ENCODE measurements around the gene ARPC1A. TPM values are rescaled to one million over a fixed set of nuclear protein-coding genes. Genes with fewer than 3 reads are reported as not detected.

Gene ARPC1A
- total RNA-seq, 1 donor = 132 TPM

DNA sequence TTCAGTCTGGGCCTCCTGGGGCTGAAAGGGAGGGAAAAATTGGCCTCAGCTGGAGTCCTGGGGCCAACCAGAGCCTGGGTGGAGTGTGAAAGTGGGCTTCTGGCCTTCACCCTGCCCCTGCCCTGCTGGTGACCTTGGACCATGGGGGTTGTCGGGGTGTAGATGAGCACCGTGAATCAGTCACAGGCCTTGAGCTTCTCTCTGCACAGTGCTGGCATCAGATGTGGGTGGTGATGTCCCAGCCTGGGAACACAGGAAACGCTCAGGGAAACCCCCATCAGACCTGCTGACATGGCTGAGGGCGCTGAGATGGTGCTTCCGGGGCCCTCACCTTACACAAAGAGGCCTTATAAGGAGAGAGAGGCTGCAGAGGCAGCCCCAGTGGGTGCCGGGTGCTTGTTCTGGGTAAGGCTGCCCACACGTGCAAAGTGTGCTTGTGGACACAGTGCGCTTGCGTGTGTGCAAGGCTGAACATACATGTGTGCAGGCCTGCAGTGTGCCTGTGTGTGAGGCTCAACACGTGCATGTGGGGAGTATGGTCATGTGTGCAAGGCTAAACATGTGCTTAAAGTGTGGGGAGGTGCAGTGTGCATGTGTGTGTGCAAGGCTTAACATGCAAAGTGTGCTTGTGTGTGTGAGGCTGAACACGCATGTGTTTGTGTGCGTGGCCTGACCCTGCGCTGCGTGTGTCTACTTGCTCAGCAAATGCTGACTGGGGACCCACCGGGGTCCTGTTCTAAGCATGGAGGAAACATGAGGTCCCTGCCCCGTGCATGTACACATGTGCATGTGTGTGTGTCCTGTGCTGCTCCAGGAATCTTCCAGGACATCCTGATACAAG, 55.3 kb downstream of the ARPC1A start:
- peak overlapping the region; percentile 75 for H3K27ac ChIP-seq (ENCODE audit: low read depth, low read length)
- no peak overlapping the region for H2AFZ ChIP-seq (ENCODE audit: low read length)
- peaks cover 73% of the 10 kb centered on the region for H3K79me2 ChIP-seq (ENCODE audit: insufficient read depth, low read length)
- H3K4me2 ChIP-seq (ENCODE audit: insufficient read depth, low read length) = no peak overlapping the region
- H3K27me3 ChIP-seq (ENCODE audit: insufficient read depth, low read length) = no peaks in the 10 kb centered on the region
- H3K4me3 ChIP-seq (ENCODE audit: insufficient read depth, low read length) = peak overlapping the region; percentile 38
- H3K9me3 ChIP-seq (ENCODE audit: low read depth, low read length) = no peaks in the 10 kb centered on the region
- peaks cover 24% of the 10 kb centered on the region for H3K4me1 ChIP-seq (ENCODE audit: insufficient read depth, low read length)
- peaks cover 57% of the 10 kb centered on the region for H4K20me1 ChIP-seq (ENCODE audit: insufficient read depth, low read length)
- DNase-seq (ENCODE audit: insufficient read length, low spot score, missing footprints) = no peak
- peaks cover 31% of the 10 kb centered on the region for H3K36me3 ChIP-seq (ENCODE audit: insufficient read depth, low read length)
- TF ChIP-seq, protein P1, sequence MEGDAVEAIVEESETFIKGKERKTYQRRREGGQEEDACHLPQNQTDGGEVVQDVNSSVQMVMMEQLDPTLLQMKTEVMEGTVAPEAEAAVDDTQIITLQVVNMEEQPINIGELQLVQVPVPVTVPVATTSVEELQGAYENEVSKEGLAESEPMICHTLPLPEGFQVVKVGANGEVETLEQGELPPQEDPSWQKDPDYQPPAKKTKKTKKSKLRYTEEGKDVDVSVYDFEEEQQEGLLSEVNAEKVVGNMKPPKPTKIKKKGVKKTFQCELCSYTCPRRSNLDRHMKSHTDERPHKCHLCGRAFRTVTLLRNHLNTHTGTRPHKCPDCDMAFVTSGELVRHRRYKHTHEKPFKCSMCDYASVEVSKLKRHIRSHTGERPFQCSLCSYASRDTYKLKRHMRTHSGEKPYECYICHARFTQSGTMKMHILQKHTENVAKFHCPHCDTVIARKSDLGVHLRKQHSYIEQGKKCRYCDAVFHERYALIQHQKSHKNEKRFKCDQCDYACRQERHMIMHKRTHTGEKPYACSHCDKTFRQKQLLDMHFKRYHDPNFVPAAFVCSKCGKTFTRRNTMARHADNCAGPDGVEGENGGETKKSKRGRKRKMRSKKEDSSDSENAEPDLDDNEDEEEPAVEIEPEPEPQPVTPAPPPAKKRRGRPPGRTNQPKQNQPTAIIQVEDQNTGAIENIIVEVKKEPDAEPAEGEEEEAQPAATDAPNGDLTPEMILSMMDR (IDR thresholded peaks at IDR 0.05; ENCODE audit: extremely low read depth, low read depth, low read length) = no peak

- Histone ChIP-seq H3K27ac (ENCODE audit: low read depth, low read length) (peak overlapping the region; percentile 8), H3K4me2 (ENCODE audit: insufficient read depth, low read length) (no peak overlapping the region), H3K9me3 (ENCODE audit: low read depth, low read length) (no peaks in the 10 kb centered on the region), H2AFZ (ENCODE audit: low read length) (no peak overlapping the region), H3K36me3 (ENCODE audit: insufficient read depth, low read length) (peaks cover 37% of the 10 kb centered on the region), H4K20me1 (ENCODE audit: insufficient read depth, low read length) (peaks cover 57% of the 10 kb centered on the region), H3K79me2 (ENCODE audit: insufficient read depth, low read length) (peaks cover 72% of the 10 kb centered on the region), H3K4me3 (ENCODE audit: insufficient read depth, low read length) (no peak overlapping the region), H3K4me1 (ENCODE audit: insufficient read depth, low read length) (peaks cover 24% of the 10 kb centered on the region), H3K27me3 (ENCODE audit: insufficient read depth, low read length) (no peaks in the 10 kb centered on the region)
- DNase-seq (ENCODE audit: insufficient read length, low spot score, missing footprints) = no peak
- TF ChIP-seq, protein P1 (IDR thresholded peaks at IDR 0.05; ENCODE audit: extremely low read depth, low read depth, low read length) = no peak
Measured at GRCh38 chr7:99381664-99382075, 56.0 kb downstream of the ARPC1A start.

DNA sequence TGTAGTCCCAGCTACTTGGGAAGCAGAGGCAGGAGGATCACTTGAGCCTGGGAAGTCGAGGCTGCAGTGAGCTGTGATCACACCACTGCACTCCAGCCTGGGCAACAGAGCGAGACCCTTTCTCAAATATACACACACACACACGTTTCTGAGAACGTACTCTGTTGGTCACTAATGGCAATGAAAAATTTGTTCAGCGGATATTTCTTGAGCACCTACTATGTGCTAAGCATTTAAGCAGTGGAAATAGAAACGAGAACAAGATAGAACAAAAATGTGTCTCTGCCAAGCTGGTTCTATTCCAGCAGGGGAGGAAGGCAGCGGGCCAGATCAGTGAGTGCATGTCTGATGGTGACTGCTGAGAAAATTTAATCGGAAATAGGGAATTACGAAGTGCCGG, 57.5 kb downstream of the ARPC1A start:
- no peak overlapping the region for H3K4me2 ChIP-seq (ENCODE audit: insufficient read depth, low read length)
- peaks cover 60% of the 10 kb centered on the region for H3K79me2 ChIP-seq (ENCODE audit: insufficient read depth, low read length)
- H3K27me3 ChIP-seq (ENCODE audit: insufficient read depth, low read length) = no peaks in the 10 kb centered on the region
- TF ChIP-seq, protein P1 (IDR thresholded peaks at IDR 0.05; ENCODE audit: extremely low read depth, low read depth, low read length) = no peak
- H2AFZ ChIP-seq (ENCODE audit: low read length) = no peak overlapping the region
- H3K4me1 ChIP-seq (ENCODE audit: insufficient read depth, low read length) = peaks cover 24% of the 10 kb centered on the region
- H3K9me3 ChIP-seq (ENCODE audit: low read depth, low read length) = no peaks in the 10 kb centered on the region
- H3K36me3 ChIP-seq (ENCODE audit: insufficient read depth, low read length) = peaks cover 45% of the 10 kb centered on the region
- DNase-seq (ENCODE audit: insufficient read length, low spot score, missing footprints) = no peak
- H4K20me1 ChIP-seq (ENCODE audit: insufficient read depth, low read length) = peaks cover 62% of the 10 kb centered on the region
- no peak overlapping the region for H3K4me3 ChIP-seq (ENCODE audit: insufficient read depth, low read length)
- no peak overlapping the region for H3K27ac ChIP-seq (ENCODE audit: low read depth, low read length)

- no peak overlapping the region for H3K4me3 ChIP-seq (ENCODE audit: insufficient read depth, low read length)
- H3K79me2 ChIP-seq (ENCODE audit: insufficient read depth, low read length) = peaks cover 60% of the 10 kb centered on the region
- no peak overlapping the region for H3K27ac ChIP-seq (ENCODE audit: low read depth, low read length)
- peaks cover 47% of the 10 kb centered on the region for H3K36me3 ChIP-seq (ENCODE audit: insufficient read depth, low read length)
- DNase-seq (ENCODE audit: insufficient read length, low spot score, missing footprints) = no peak
- H3K4me1 ChIP-seq (ENCODE audit: insufficient read depth, low read length) = peaks cover 23% of the 10 kb centered on the region
- H3K27me3 ChIP-seq (ENCODE audit: insufficient read depth, low read length) = no peaks in the 10 kb centered on the region
- no peak overlapping the region for H2AFZ ChIP-seq (ENCODE audit: low read length)
- peaks cover 61% of the 10 kb centered on the region for H4K20me1 ChIP-seq (ENCODE audit: insufficient read depth, low read length)
- no peaks in the 10 kb centered on the region for H3K9me3 ChIP-seq (ENCODE audit: low read depth, low read length)
- no peak overlapping the region for H3K4me2 ChIP-seq (ENCODE audit: insufficient read depth, low read length)
- TF ChIP-seq, protein P1 (IDR thresholded peaks at IDR 0.05; ENCODE audit: extremely low read depth, low read depth, low read length) = no peak
Measured at GRCh38 chr7:99383791-99384370, 58.2 kb downstream of the ARPC1A start.
